ENCODE data around the gene ACOT6.
"Not testable (repeated sequence)": the region's sequence is repeated elsewhere in the genome, so short reads cannot be mapped to it uniquely, and the experiment has no call there.

Gene ACOT6

GRCh38 chr14:73630009-73630780 lies 17.9 kb downstream of the ACOT6 start:
- no peaks in the 10 kb centered on the region for H3K27me3 ChIP-seq (ENCODE audit: insufficient read depth, poor library complexity, severe bottlenecking)
- no peak for TF ChIP-seq CTCF (IDR thresholded peaks at IDR 0.05; ENCODE audit: poor library complexity, severe bottlenecking)
- H3K27ac ChIP-seq (ENCODE audit: poor library complexity, severe bottlenecking), result no peak overlapping the region
- ATAC-seq (ENCODE audit: low read depth) (no peak), DNase-seq (ENCODE audit: low spot score) (no peak)
- H3K4me1 ChIP-seq (ENCODE audit: insufficient read depth, poor library complexity, severe bottlenecking), result no peaks in the 10 kb centered on the region
- H3K4me3 ChIP-seq (ENCODE audit: severe bottlenecking), result no peak overlapping the region
- H3K9me3 ChIP-seq (ENCODE audit: severe bottlenecking), result no peaks in the 10 kb centered on the region
- H3K36me3 ChIP-seq (ENCODE audit: low read depth), result no peaks in the 10 kb centered on the region

- H3K4me1 ChIP-seq (ENCODE audit: insufficient read depth, poor library complexity, severe bottlenecking), result no peaks in the 10 kb centered on the region
- no peaks in the 10 kb centered on the region for H3K9me3 ChIP-seq (ENCODE audit: severe bottlenecking)
- peak overlapping the region; percentile 29 for H3K4me3 ChIP-seq (ENCODE audit: severe bottlenecking)
- no peak overlapping the region for H3K27ac ChIP-seq (ENCODE audit: poor library complexity, severe bottlenecking)
- TF ChIP-seq CTCF (IDR thresholded peaks at IDR 0.05; ENCODE audit: poor library complexity, severe bottlenecking), result peak; percentile 99
- no peaks in the 10 kb centered on the region for H3K27me3 ChIP-seq (ENCODE audit: insufficient read depth, poor library complexity, severe bottlenecking)
- no peak for DNase-seq (ENCODE audit: low spot score)
- no peaks in the 10 kb centered on the region for H3K36me3 ChIP-seq (ENCODE audit: low read depth)
- peak; percentile 85 for ATAC-seq (ENCODE audit: low read depth)
Measured at GRCh38 chr14:73633116-73634010, 21.0 kb downstream of the ACOT6 start.

- TF ChIP-seq CTCF (IDR thresholded peaks at IDR 0.05; ENCODE audit: poor library complexity, severe bottlenecking), result peak; percentile 16
- ATAC-seq (ENCODE audit: low read depth), result peak; percentile 51
- H3K36me3 ChIP-seq (ENCODE audit: low read depth), result no peaks in the 10 kb centered on the region
- no peaks in the 10 kb centered on the region for H3K27me3 ChIP-seq (ENCODE audit: insufficient read depth, poor library complexity, severe bottlenecking)
- H3K4me3 ChIP-seq (ENCODE audit: severe bottlenecking), result peak overlapping the region; percentile 29
- no peaks in the 10 kb centered on the region for H3K4me1 ChIP-seq (ENCODE audit: insufficient read depth, poor library complexity, severe bottlenecking)
- no peak for DNase-seq (ENCODE audit: low spot score)
- H3K27ac ChIP-seq (ENCODE audit: poor library complexity, severe bottlenecking), result no peak overlapping the region
- H3K9me3 ChIP-seq (ENCODE audit: severe bottlenecking), result no peaks in the 10 kb centered on the region
Measured at GRCh38 chr14:73634011-73634833, 21.9 kb downstream of the ACOT6 start.

GRCh38 chr14:73636355-73636754 lies 24.0 kb downstream of the ACOT6 start:
- H3K4me1 ChIP-seq (ENCODE audit: insufficient read depth, poor library complexity, severe bottlenecking); H3K9me3 ChIP-seq (ENCODE audit: severe bottlenecking); H3K27me3 ChIP-seq (ENCODE audit: insufficient read depth, poor library complexity, severe bottlenecking); ATAC-seq (ENCODE audit: low read depth); H3K36me3 ChIP-seq (ENCODE audit: low read depth); H3K27ac ChIP-seq (ENCODE audit: poor library complexity, severe bottlenecking); H3K4me3 ChIP-seq (ENCODE audit: severe bottlenecking); DNase-seq (ENCODE audit: low spot score): not testable (repeated sequence)

- no peaks in the 10 kb centered on the region for H3K27me3 ChIP-seq (ENCODE audit: insufficient read depth, poor library complexity, severe bottlenecking)
- no peak for DNase-seq (ENCODE audit: low spot score)
- peaks cover 8% of the 10 kb centered on the region for H3K4me1 ChIP-seq (ENCODE audit: insufficient read depth, poor library complexity, severe bottlenecking)
- H3K36me3 ChIP-seq (ENCODE audit: low read depth), result no peaks in the 10 kb centered on the region
- no peak for ATAC-seq (ENCODE audit: low read depth)
- no peaks in the 10 kb centered on the region for H3K9me3 ChIP-seq (ENCODE audit: severe bottlenecking)
- H3K4me3 ChIP-seq (ENCODE audit: severe bottlenecking), result no peak overlapping the region
- no peak for TF ChIP-seq CTCF (IDR thresholded peaks at IDR 0.05; ENCODE audit: poor library complexity, severe bottlenecking)
- H3K27ac ChIP-seq (ENCODE audit: poor library complexity, severe bottlenecking), result no peak overlapping the region
Measured at GRCh38 chr14:73637830-73638229, 25.5 kb downstream of the ACOT6 start.

Data from RWPE2 (cell line).